MM.1S (cell line): ENCODE data around the gene AHNAK.

Source experiments
- DNase-seq: peaks from one replicate; pipeline ENCODE4 v3.0.0-alpha.2; 2015
- H2AFZ ChIP-seq: fragments of 300-600 bp; sonication (generic); 2 replicates; pipeline ENCODE4 v1.6.0; 2016; ENCODE audit warnings: antibody characterized with exemption, low read length
- H3F3A ChIP-seq: fragments of 300-600 bp; sonication (generic); 2 replicates; pipeline ENCODE4 v1.6.1; 2016; ENCODE audit warnings: mild to moderate bottlenecking, antibody characterized with exemption, low read length, moderate library complexity, mixed read lengths; ENCODE audit not compliant: insufficient read depth
- H3K27ac ChIP-seq: fragments of 300-600 bp; sonication (generic); 2 replicates; pipeline ENCODE4 v1.5.1; 2016; ENCODE audit warnings: mild to moderate bottlenecking, low read length
- H3K27me3 ChIP-seq: fragments of 300-600 bp; sonication (generic); replicated peaks from 2 replicates; pipeline ENCODE4 v1.6.0; 2016; ENCODE audit warnings: low read length; ENCODE audit not compliant: insufficient read depth
- H3K36me3 ChIP-seq: fragments of 300-600 bp; sonication (generic); replicated peaks from 2 replicates; pipeline ENCODE4 v1.6.1; 2016; ENCODE audit warnings: mild to moderate bottlenecking, low read length, mixed read lengths; ENCODE audit not compliant: insufficient read depth
- H3K4me1 ChIP-seq: fragments of 300-600 bp; sonication (generic); 2 replicates; pipeline ENCODE4 v1.6.1; 2016; ENCODE audit warnings: low read length, mixed read lengths
- H3K4me2 ChIP-seq: fragments of 300-600 bp; sonication (generic); 2 replicates; pipeline ENCODE4 v1.6.0; 2016; ENCODE audit warnings: low read depth, low read length
- H3K4me3 ChIP-seq: fragments of 300-600 bp; sonication (generic); 2 replicates; pipeline ENCODE4 v1.5.1; 2016; ENCODE audit warnings: low read length, mixed read lengths
- H3K79me2 ChIP-seq: fragments of 300-600 bp; sonication (generic); 2 replicates; pipeline ENCODE4 v1.6.1; 2016; ENCODE audit warnings: mixed run types, low read length, mixed read lengths
- H3K9ac ChIP-seq: fragments of 300-600 bp; sonication (generic); 2 replicates; pipeline ENCODE4 v1.6.1; 2016; ENCODE audit warnings: low read length, mixed read lengths
- H3K9me2 ChIP-seq: fragments of 300-600 bp; sonication (generic); replicated peaks from 2 replicates; pipeline ENCODE4 v1.6.1; 2016; ENCODE audit warnings: mild to moderate bottlenecking, low read length, mixed read lengths; ENCODE audit not compliant: insufficient read depth
- H3K9me3 ChIP-seq: fragments of 300-600 bp; sonication (generic); replicated peaks from 2 replicates; pipeline ENCODE4 v1.6.1; 2016; ENCODE audit warnings: mild to moderate bottlenecking, low read length, mixed read lengths; ENCODE audit not compliant: insufficient read depth
- H4K20me1 ChIP-seq: fragments of 300-600 bp; sonication (generic); 2 replicates; pipeline ENCODE4 v1.6.1; 2016; ENCODE audit warnings: mild to moderate bottlenecking, low read length, moderate library complexity, mixed read lengths; ENCODE audit not compliant: insufficient read depth
- CTCF ChIP-seq: fragments of 300-600 bp; sonication (generic); IDR thresholded peaks from 2 replicates; pipeline ENCODE4 v1.5.1; 2016; ENCODE audit warnings: antibody characterized with exemption, low read length, mixed read lengths
- EZH2 ChIP-seq: fragments of 300-600 bp; sonication (generic); optimal IDR thresholded peaks from 2 replicates; pipeline ENCODE3; 2017; ENCODE audit warnings: low read depth, mild to moderate bottlenecking, antibody characterized with exemption, low read length, mixed read lengths
- EZH2phosphoT487 ChIP-seq: fragments of 300-600 bp; sonication (generic); IDR thresholded peaks from 2 replicates; pipeline ENCODE4 v1.6.1; 2018; ENCODE audit warnings: antibody characterized with exemption, low read length

AHNAK gene

DNA sequence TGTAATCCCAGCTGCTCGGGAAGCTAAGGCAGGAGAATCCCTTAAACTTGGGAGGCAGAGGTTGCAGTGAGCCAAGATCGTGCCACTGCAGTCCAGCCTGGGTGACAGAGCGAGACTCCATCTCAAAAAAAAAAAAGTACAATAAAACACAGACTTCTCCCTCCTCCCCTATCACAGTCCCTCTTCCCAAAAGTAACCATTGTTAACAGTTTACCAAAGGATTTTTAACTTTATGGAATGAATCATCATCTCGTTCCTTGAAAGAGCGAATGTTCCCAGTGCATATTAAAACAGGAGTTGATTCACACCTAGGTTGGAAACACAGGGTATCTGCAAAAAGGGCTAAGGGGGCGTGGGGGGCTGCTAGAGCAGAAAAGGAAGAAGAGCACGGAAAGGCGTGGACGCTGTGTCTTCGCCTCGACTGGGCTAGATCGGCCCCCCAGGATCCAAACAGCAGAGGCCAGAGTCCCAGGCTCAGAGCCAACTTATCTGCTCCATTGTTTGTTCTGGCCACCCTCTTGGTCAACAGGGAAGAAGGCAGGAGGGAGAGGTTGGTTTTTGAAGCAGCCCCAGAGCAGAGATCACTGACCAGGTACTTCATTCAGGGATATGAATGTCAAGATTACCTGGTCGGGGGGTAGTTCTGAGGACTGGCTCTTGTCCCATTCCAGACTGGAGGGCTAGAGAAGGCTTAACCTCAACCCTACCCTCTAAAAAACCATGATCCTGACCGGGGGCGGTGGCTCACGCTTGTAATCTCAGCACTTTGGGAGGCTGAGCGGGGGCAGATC is 2.1 kb upstream of the AHNAK start:
- no peak for TF ChIP-seq EZH2phosphoT487
- TF ChIP-seq CTCF = no peak
- no peak for TF ChIP-seq EZH2
- H3K9me2 ChIP-seq = no peaks in the 10 kb centered on the region
- no peaks in the 10 kb centered on the region for H4K20me1 ChIP-seq
- no peaks in the 10 kb centered on the region for H3K36me3 ChIP-seq
- H3K9ac ChIP-seq = no peak overlapping the region
- H3K4me3 ChIP-seq = no peak overlapping the region
- peaks cover 36% of the 10 kb centered on the region for H3K4me1 ChIP-seq
- peaks cover 5% of the 10 kb centered on the region; the same call in 1 of the 2 replicates for H3K79me2 ChIP-seq
- DNase-seq = no peak
- peaks cover 16% of the 10 kb centered on the region for H3F3A ChIP-seq
- H3K27ac ChIP-seq = no peak overlapping the region
- H3K9me3 ChIP-seq = no peaks in the 10 kb centered on the region
- no peak overlapping the region for H2AFZ ChIP-seq
- peaks cover 34% of the 10 kb centered on the region for H3K27me3 ChIP-seq
- H3K4me2 ChIP-seq = no peak overlapping the region

- Histone ChIP-seq H3K9me3 (no peaks in the 10 kb centered on the region), H3K4me3 (no peak overlapping the region), H3K4me2 (no peak overlapping the region), H3K79me2 (peaks cover 5% of the 10 kb centered on the region; the same call in 1 of the 2 replicates), H3F3A (peaks cover 14% of the 10 kb centered on the region), H3K4me1 (peaks cover 35% of the 10 kb centered on the region), H3K9me2 (no peaks in the 10 kb centered on the region), H2AFZ (no peak overlapping the region), H3K27me3 (peaks cover 34% of the 10 kb centered on the region), H3K36me3 (no peaks in the 10 kb centered on the region), H4K20me1 (no peaks in the 10 kb centered on the region), H3K9ac (no peak overlapping the region), H3K27ac (no peak overlapping the region)
- TF ChIP-seq EZH2 (no peak), EZH2phosphoT487 (no peak), CTCF (no peak)
- DNase-seq = no peak
Observed at GRCh38 chr11:62547691-62548281, 1.2 kb upstream of the AHNAK start.

- Histone ChIP-seq H3K36me3 (no peaks in the 10 kb centered on the region), H3K4me3 (peak overlapping the region; percentile 79; the same call in 1 of the 2 replicates), H3K27ac (no peak overlapping the region), H4K20me1 (no peaks in the 10 kb centered on the region), H3F3A (peaks cover 7% of the 10 kb centered on the region), H3K4me2 (peak overlapping the region; percentile 99), H3K79me2 (peaks cover 9% of the 10 kb centered on the region), H3K9ac (no peak overlapping the region), H3K9me2 (no peaks in the 10 kb centered on the region), H3K9me3 (no peaks in the 10 kb centered on the region), H2AFZ (no peak overlapping the region), H3K27me3 (peaks cover 34% of the 10 kb centered on the region), H3K4me1 (peaks cover 34% of the 10 kb centered on the region)
- no peak for DNase-seq
- no peak for TF ChIP-seq EZH2phosphoT487
- TF ChIP-seq EZH2 = no peak
- TF ChIP-seq CTCF = no peak
Observed at GRCh38 chr11:62546929-62547625, 471 bp upstream of the AHNAK start.
